Measurements from ENCODE around the gene IFI16. TPM values are rescaled to one million over a fixed set of nuclear protein-coding genes. Genes with fewer than 3 reads are reported as not detected.
"Not testable (repeated sequence)": the region's sequence is repeated elsewhere in the genome, so short reads cannot be mapped to it uniquely, and the experiment has no call there.

Gene IFI16
- polyA plus RNA-seq, 2 of the 4 experiments (the other 2 are of a cell fraction), result 1.5 to 3.3 TPM

- TF ChIP-seq PBX3 (IDR thresholded peaks at IDR 0.05), result no peak
- TF ChIP-seq PHF8 (IDR thresholded peaks at IDR 0.05; ENCODE audit: borderline replicate concordance, low read depth), result no peak
- TF ChIP-seq FOSB (CRISPR knock-in tag; IDR thresholded peaks at IDR 0.05), result no peak
- TF ChIP-seq KDM5A (IDR thresholded peaks at IDR 0.05), result no peak
- TF ChIP-seq RNF2 (IDR thresholded peaks at IDR 0.05; ENCODE audit: borderline replicate concordance, low read depth), result no peak
- no peak for TF ChIP-seq POLR2A (IDR thresholded peaks at IDR 0.05; ENCODE audit: low read length)
- TF ChIP-seq CBX2 (IDR thresholded peaks at IDR 0.05; ENCODE audit: borderline replicate concordance, low read depth), result no peak
- no peak for TF ChIP-seq ZC3H11A (IDR thresholded peaks at IDR 0.05)
Observed at GRCh38 chr1:159098596-159098995, 88.9 kb downstream of the IFI16 start (continued).

GRCh38 chr1:159100589-159100988, 90.9 kb downstream of the IFI16 start:
- ATAC-seq, result no peak
- POLR2A ChIA-PET, result no interaction called here
- DNase-seq (ENCODE audit: low read depth in 1 of 2, low spot score in 1 of 2), result no peak
- no peaks in the 10 kb centered on the region for H3K9me3 ChIP-seq
- no peak for FAIRE-seq
- no peaks in the 10 kb centered on the region for H3K4me1 ChIP-seq
- H3K4me3 ChIP-seq, result no peak overlapping the region
- no peak overlapping the region for H3K4me2 ChIP-seq
- TF ChIP-seq PHF8 (IDR thresholded peaks at IDR 0.05; ENCODE audit: borderline replicate concordance, low read depth), result no peak
- 0% methylated on average over 1 of the region's 1 CpG for WGBS (ENCODE audit: missing lambda C conversion rate)
- CTCF ChIA-PET, result no interaction called here
- no peak overlapping the region for H3K27ac ChIP-seq

GRCh38 chr1:159103021-159103420, 93.3 kb downstream of the IFI16 start:
- POLR2A ChIA-PET; DNase-seq (ENCODE audit: low read depth in 1 of 2, low spot score in 1 of 2); H3K27ac ChIP-seq; H3K4me1 ChIP-seq; CTCF ChIA-PET; H3K4me2 ChIP-seq; ATAC-seq; H3K4me3 ChIP-seq; H3K9me3 ChIP-seq; FAIRE-seq: not testable (repeated sequence)
- WGBS (ENCODE audit: missing lambda C conversion rate), result 21% methylated on average over 3 of the region's 3 CpGs

Other genes with a start within 250 kb of the IFI16 start
- gene OR6N1, start 237.7 kb upstream of the IFI16 start, polyA plus RNA-seq (2011; rRNA removed), result not detected in 2 replicates
- gene OR6N1, start 237.7 kb upstream of the IFI16 start, polyA plus RNA-seq (2017; fragmentation: RNase III; extraction: RNeasy Plus Mini Kit Qiagen cat#74134 plus additional on column Dnase treatment), result not detected in 3 replicates
- gene OR6N2, start 228.7 kb upstream of the IFI16 start, polyA plus RNA-seq (2011; rRNA removed), result not detected in 2 replicates
- gene OR6N2, start 228.7 kb upstream of the IFI16 start, polyA plus RNA-seq (2017; fragmentation: RNase III; extraction: RNeasy Plus Mini Kit Qiagen cat#74134 plus additional on column Dnase treatment), result not detected in 3 replicates
- gene MNDA, start 178.6 kb upstream of the IFI16 start, polyA plus RNA-seq (2011; rRNA removed), result not detected in 2 replicates
- not detected in 3 replicates for gene MNDA, start 178.6 kb upstream of the IFI16 start, polyA plus RNA-seq (2017; fragmentation: RNase III; extraction: RNeasy Plus Mini Kit Qiagen cat#74134 plus additional on column Dnase treatment)
- gene PYHIN1, start 78.4 kb upstream of the IFI16 start, polyA plus RNA-seq (2011; rRNA removed), result not detected in 2 replicates
- gene PYHIN1, start 78.4 kb upstream of the IFI16 start, polyA plus RNA-seq (2017; fragmentation: RNase III; extraction: RNeasy Plus Mini Kit Qiagen cat#74134 plus additional on column Dnase treatment), result not detected in 3 replicates
- not detected in 2 replicates for gene AIM2, start 66.9 kb downstream of the IFI16 start, polyA plus RNA-seq (2011; rRNA removed)
- not detected in 3 replicates for gene AIM2, start 66.9 kb downstream of the IFI16 start, polyA plus RNA-seq (2017; fragmentation: RNase III; extraction: RNeasy Plus Mini Kit Qiagen cat#74134 plus additional on column Dnase treatment)
- 0.13 and 0.16 TPM in 2 replicates for gene CADM3, start 161.7 kb downstream of the IFI16 start, polyA plus RNA-seq (2011; rRNA removed)
- gene CADM3, start 161.7 kb downstream of the IFI16 start, polyA plus RNA-seq (2017; fragmentation: RNase III; extraction: RNeasy Plus Mini Kit Qiagen cat#74134 plus additional on column Dnase treatment), result 0.05 to 0.10 TPM (median 0.10 TPM) in 3 replicates
- not detected in 2 replicates for gene ACKR1, start 195.0 kb downstream of the IFI16 start, polyA plus RNA-seq (2011; rRNA removed)
- not detected in 3 replicates for gene ACKR1, start 195.0 kb downstream of the IFI16 start, polyA plus RNA-seq (2017; fragmentation: RNase III; extraction: RNeasy Plus Mini Kit Qiagen cat#74134 plus additional on column Dnase treatment)